Mammary epithelial cell (primary cell): ENCODE measurements around the gene CMSS1.

ENCODE experiments used
- CTCF ChIP-seq, 2 donors: IDR thresholded peaks in 1 of 2; conservative IDR thresholded peaks in 1 of 2; 2 replicates each; pipeline ENCODE4 v1.5.1; 2011 to 2012; ENCODE audit warnings: inconsistent platforms in 2 of 2, low read length in 2 of 2, mild to moderate bottlenecking in 2 of 2, control low read depth in 1 of 2, low read depth in 1 of 2; ENCODE audit not compliant: insufficient read depth in 1 of 2; ENCODE audit errors: extremely low read depth in 1 of 2
- EZH2 ChIP-seq: IDR thresholded peaks from 2 replicates; pipeline ENCODE4 v1.6.1; 2012; ENCODE audit warnings: low read length, inconsistent platforms, borderline replicate concordance

- TF ChIP-seq CTCF (conservative IDR thresholded peaks at IDR 0.05 in 1 of 2, IDR thresholded peaks at IDR 0.05 in 1 of 2; ENCODE audit: extremely low read depth in 1 of 2, insufficient read depth in 1 of 2, low read depth in 1 of 2, low read length in 2 of 2), result no peak
- TF ChIP-seq EZH2, result no peak
These were observed 65.4 kb downstream of the CMSS1 start for GRCh38 chr3:99883138-99883461.
